Measurements from ENCODE around the gene KCNK16. TPM values are rescaled to one million over a fixed set of nuclear protein-coding genes. Genes with fewer than 3 reads are reported as not detected.

The KCNK16 gene
- total RNA-seq, 1 experiment from 2014 or later, result not detected

DNA sequence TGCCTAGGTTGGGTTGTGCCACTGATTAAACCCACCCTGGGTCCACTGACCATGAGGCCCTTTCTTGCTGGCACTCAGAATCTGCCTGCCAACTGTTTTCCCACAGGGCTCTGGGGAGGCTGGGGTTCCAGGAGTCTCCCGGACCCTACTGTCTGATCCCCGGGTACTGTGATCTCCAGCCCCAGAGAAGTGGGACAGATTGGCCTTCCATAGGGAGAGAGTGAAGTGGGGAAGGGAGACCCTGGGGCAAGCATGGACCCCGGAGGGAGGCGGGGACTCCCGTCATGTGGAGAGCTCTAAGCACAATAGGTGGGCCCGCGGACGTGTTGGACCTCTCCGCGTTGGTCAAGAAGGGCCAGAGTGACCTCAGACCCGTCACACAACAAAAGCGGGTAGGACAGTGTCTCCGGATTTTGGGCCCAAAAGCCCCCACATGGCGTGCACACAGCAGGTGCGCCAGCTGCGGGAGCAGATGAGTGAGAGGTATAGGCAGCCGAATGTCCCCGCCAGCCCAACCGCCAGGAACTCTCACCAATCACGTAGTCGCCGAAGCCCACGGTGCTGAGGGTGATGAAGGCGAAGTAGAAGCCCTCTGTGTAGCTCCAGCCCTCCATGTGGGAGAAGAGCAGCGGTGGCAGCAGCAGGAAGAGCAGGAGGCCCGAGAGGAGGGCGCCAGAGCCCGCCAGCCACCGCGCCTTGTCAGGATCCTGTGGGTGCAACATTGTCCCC is 18.9 kb downstream of the KCNK16 start:
- no peaks in the 10 kb centered on the region for H3K36me3 ChIP-seq (ENCODE audit: control insufficient read depth, insufficient read depth, low read length)
- in situ Hi-C loops (cut with HindIII; ENCODE audit: low pct_unique_long_range_greater_than_20kb, low sequenced_read_pairs), result no loop called here
- peak; percentile 40; the same call in 1 of the 2 replicates for ATAC-seq
- ChIA-PET POLR2A (interaction anchor here (0.6 kb wide), 1 partner anchor 150 kb away, joined by 3 read pairs; no protein-coding TSS in a partner anchor), CTCF (interaction anchor here (0.8 to 1.6 kb wide), 4 partner anchors 113 to 151 kb away, joined by 3 to 5 read pairs (median 4); no protein-coding TSS in a partner anchor)
- no peaks in the 10 kb centered on the region for H3K9me3 ChIP-seq (ENCODE audit: control insufficient read depth, insufficient read depth, low read depth, low read length)
- no peak overlapping the region for H3K27ac ChIP-seq (ENCODE audit: low read length)
- no peak for TF ChIP-seq SIN3A (IDR thresholded peaks at IDR 0.05; ENCODE audit: borderline replicate concordance, insufficient read depth, low read depth, low read length)
- TF ChIP-seq, protein P1, sequence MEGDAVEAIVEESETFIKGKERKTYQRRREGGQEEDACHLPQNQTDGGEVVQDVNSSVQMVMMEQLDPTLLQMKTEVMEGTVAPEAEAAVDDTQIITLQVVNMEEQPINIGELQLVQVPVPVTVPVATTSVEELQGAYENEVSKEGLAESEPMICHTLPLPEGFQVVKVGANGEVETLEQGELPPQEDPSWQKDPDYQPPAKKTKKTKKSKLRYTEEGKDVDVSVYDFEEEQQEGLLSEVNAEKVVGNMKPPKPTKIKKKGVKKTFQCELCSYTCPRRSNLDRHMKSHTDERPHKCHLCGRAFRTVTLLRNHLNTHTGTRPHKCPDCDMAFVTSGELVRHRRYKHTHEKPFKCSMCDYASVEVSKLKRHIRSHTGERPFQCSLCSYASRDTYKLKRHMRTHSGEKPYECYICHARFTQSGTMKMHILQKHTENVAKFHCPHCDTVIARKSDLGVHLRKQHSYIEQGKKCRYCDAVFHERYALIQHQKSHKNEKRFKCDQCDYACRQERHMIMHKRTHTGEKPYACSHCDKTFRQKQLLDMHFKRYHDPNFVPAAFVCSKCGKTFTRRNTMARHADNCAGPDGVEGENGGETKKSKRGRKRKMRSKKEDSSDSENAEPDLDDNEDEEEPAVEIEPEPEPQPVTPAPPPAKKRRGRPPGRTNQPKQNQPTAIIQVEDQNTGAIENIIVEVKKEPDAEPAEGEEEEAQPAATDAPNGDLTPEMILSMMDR (IDR thresholded peaks at IDR 0.05), result peak; percentile 59
- peaks cover 2% of the 10 kb centered on the region; the same call in 1 of the 2 replicates for H3K27me3 ChIP-seq (ENCODE audit: control insufficient read depth, insufficient read depth, low read length)
- H3K4me1 ChIP-seq (ENCODE audit: control insufficient read depth, insufficient read depth, low read length), result no peaks in the 10 kb centered on the region
- BruUV-seq (replicated peaks), result no TSS peak
- DNase-seq (ENCODE audit: low read depth, low spot score), result no peak
- intact Hi-C loops (cut with micrococcal nuclease; ENCODE audit: unreplicated experiment), result loop anchor here (1.0 to 10.0 kb wide), 2 partner anchors 59 to 137 kb away; no protein-coding TSS in a partner anchor
- no peak overlapping the region for H3K4me3 ChIP-seq (ENCODE audit: low read depth in 2 of 2, low read length in 2 of 2)

DNA sequence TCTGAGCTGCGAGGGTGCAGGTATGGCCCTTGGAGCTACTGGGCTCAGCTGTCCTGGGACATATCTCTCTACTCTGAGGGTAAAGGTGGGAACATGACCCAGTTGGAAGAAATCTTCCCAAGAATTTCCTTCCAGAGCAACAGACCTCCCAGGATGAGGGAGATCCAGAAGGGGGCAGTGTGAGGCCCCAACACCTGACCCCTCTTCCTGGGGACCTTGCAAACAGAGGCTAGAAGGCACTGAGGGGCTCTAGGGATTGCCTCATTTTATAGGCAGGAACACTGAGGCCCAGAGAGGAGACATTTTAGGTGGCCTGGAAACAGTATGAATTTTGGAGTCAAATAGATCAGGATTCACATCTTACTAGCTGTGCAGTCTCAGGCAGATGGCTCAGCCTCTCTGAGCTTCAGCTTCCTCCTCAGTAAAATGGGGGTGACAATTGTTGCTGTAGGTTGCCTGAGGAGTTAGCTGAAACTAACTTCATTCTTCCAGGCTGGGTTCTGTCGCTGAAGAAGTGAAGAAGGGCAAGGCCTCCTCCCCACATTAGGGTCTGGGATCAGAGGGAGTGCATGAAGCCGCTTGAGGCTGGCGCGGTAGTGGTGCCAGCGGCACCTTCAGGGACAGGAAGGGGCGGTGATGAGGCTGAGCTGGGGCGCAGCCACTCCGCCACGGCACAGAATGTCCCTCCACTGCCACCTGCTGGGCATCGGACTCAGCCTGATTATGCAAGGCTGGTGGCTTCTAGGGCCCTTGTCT is 19.7 kb downstream of the KCNK16 start:
- no peaks in the 10 kb centered on the region for H3K4me1 ChIP-seq (ENCODE audit: control insufficient read depth, insufficient read depth, low read length)
- ATAC-seq (peak; percentile 95), DNase-seq (ENCODE audit: low read depth, low spot score) (peak; percentile 36)
- no TSS peak for BruUV-seq (replicated peaks)
- H3K9me3 ChIP-seq (ENCODE audit: control insufficient read depth, insufficient read depth, low read depth, low read length), result no peaks in the 10 kb centered on the region
- H3K27me3 ChIP-seq (ENCODE audit: control insufficient read depth, insufficient read depth, low read length), result peaks cover 2% of the 10 kb centered on the region; the same call in 1 of the 2 replicates
- intact Hi-C loops (cut with micrococcal nuclease; ENCODE audit: unreplicated experiment) (loop anchor here (1.0 to 10.0 kb wide), 2 partner anchors 58 to 137 kb away; no protein-coding TSS in a partner anchor), in situ Hi-C loops (cut with HindIII; ENCODE audit: low pct_unique_long_range_greater_than_20kb, low sequenced_read_pairs) (no loop called here)
- ChIA-PET CTCF (interaction anchor here (0.8 to 1.6 kb wide), 6 partner anchors 113 to 329 kb away, joined by 3 to 5 read pairs (median 3); no protein-coding TSS in a partner anchor), POLR2A (interaction anchor here (0.6 kb wide), 1 partner anchor 149 kb away, joined by 3 read pairs; no protein-coding TSS in a partner anchor)
- H3K27ac ChIP-seq (ENCODE audit: low read length), result no peak overlapping the region
- no peaks in the 10 kb centered on the region for H3K36me3 ChIP-seq (ENCODE audit: control insufficient read depth, insufficient read depth, low read length)
- TF ChIP-seq, protein P1 (IDR thresholded peaks at IDR 0.05), result peak; percentile 91
- TF ChIP-seq SIN3A (IDR thresholded peaks at IDR 0.05; ENCODE audit: borderline replicate concordance, insufficient read depth, low read depth, low read length) (no peak), POLR2AphosphoS5 (IDR thresholded peaks at IDR 0.05; ENCODE audit: low read depth, low read length) (no peak), TCF7L2 (IDR thresholded peaks at IDR 0.05; ENCODE audit: low read depth, low read length) (no peak)
- TF ChIP-seq, protein P2, sequence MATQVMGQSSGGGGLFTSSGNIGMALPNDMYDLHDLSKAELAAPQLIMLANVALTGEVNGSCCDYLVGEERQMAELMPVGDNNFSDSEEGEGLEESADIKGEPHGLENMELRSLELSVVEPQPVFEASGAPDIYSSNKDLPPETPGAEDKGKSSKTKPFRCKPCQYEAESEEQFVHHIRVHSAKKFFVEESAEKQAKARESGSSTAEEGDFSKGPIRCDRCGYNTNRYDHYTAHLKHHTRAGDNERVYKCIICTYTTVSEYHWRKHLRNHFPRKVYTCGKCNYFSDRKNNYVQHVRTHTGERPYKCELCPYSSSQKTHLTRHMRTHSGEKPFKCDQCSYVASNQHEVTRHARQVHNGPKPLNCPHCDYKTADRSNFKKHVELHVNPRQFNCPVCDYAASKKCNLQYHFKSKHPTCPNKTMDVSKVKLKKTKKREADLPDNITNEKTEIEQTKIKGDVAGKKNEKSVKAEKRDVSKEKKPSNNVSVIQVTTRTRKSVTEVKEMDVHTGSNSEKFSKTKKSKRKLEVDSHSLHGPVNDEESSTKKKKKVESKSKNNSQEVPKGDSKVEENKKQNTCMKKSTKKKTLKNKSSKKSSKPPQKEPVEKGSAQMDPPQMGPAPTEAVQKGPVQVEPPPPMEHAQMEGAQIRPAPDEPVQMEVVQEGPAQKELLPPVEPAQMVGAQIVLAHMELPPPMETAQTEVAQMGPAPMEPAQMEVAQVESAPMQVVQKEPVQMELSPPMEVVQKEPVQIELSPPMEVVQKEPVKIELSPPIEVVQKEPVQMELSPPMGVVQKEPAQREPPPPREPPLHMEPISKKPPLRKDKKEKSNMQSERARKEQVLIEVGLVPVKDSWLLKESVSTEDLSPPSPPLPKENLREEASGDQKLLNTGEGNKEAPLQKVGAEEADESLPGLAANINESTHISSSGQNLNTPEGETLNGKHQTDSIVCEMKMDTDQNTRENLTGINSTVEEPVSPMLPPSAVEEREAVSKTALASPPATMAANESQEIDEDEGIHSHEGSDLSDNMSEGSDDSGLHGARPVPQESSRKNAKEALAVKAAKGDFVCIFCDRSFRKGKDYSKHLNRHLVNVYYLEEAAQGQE (IDR thresholded peaks at IDR 0.05; ENCODE audit: insufficient read depth in 1 of 2, low read depth in 2 of 2, low read length in 1 of 2), result peak in 1 of 2 experiments; percentile 51; a peak in 1 of 4 replicates
- H3K4me3 ChIP-seq (ENCODE audit: low read depth in 2 of 2, low read length in 2 of 2), result peak overlapping the region in 1 of 2 experiments; percentile 19; a peak in 1 of 4 replicates
